SK-N-SH (cell line): ENCODE measurements around the gene DPF3. TPM values are rescaled to one million over a fixed set of nuclear protein-coding genes. Genes with fewer than 3 reads are reported as not detected.

Experiments used
- CTCF ChIA-PET: fragments of 300-600, 350-600 bp; formaldehyde crosslinking; extraction: SDS; loops from one replicate; lab custom pipeline; 2021; lab: Yijun Ruan, JAX
- POLR2A ChIA-PET: fragments of 350-600 bp; sonication (Branson Sonifier 250); formaldehyde crosslinking; extraction: SDS; loops from one replicate; lab custom pipeline; 2020; ENCODE audit warnings: antibody characterized with exemption, inconsistent platforms; lab: Yijun Ruan, JAX
- DNase-seq: peaks from one replicate; pipeline ENCODE4 v3.0.0; 2012
- H2AFZ ChIP-seq: fragments of 200-600 bp; sonication (generic); 2 replicates; pipeline ENCODE4 v1.8.1; 2016; ENCODE audit warnings: antibody characterized with exemption, mild to moderate bottlenecking, low read depth
- H3F3A ChIP-seq: fragments of 200-600 bp; sonication (generic); replicated peaks from 2 replicates; pipeline ENCODE3; 2016; ENCODE audit warnings: antibody characterized with exemption, mild to moderate bottlenecking; ENCODE audit not compliant: insufficient read depth
- H3K27ac ChIP-seq, 2 experiments: fragments of 200-500 bp in 1 of 2; fragments of 200-600 bp in 1 of 2; sonication (Bioruptor generic) in 1 of 2; sonication (generic), shearing (Covaris generic) in 1 of 2; 2 replicates each; pipeline versions ENCODE4 v1.5.1 to v1.6.1; 2014 to 2016; ENCODE audit warnings: low read depth in 2 of 2, inconsistent platforms in 1 of 2, low read length in 1 of 2, mild to moderate bottlenecking in 1 of 2, mixed read lengths in 1 of 2
- H3K27me3 ChIP-seq: fragments of 200-600 bp; sonication (generic), shearing (Covaris generic); 2 replicates; pipeline ENCODE4 v1.6.1; 2016; ENCODE audit warnings: mixed run types; ENCODE audit not compliant: insufficient read depth
- H3K36me3 ChIP-seq, 2 experiments: fragments of 200-500 bp in 1 of 2; fragments of 200-600 bp in 1 of 2; sonication (Bioruptor generic) in 1 of 2; sonication (generic) in 1 of 2; replicated peaks in 1 of 2; 2 replicates each; pipeline versions ENCODE3 to v1.5.1; 2014 to 2016; ENCODE audit warnings: low read length in 1 of 2, mild to moderate bottlenecking in 1 of 2; ENCODE audit not compliant: insufficient read depth in 2 of 2, control insufficient read depth in 1 of 2
- H3K4me1 ChIP-seq, 2 experiments: fragments of 200-500 bp in 1 of 2; fragments of 200-600 bp in 1 of 2; sonication (Bioruptor generic) in 1 of 2; sonication (generic), shearing (Covaris generic) in 1 of 2; 2 replicates each; pipeline versions ENCODE4 v1.5.1 to v1.6.1; 2014 to 2016; ENCODE audit warnings: low read depth in 1 of 2, low read length in 1 of 2, mixed run types in 1 of 2; ENCODE audit not compliant: insufficient read depth in 2 of 2, control insufficient read depth in 1 of 2
- H3K4me2 ChIP-seq: fragments of 200-600 bp; sonication (generic), shearing (Covaris generic); 2 replicates; pipeline ENCODE4 v1.6.1; 2017; ENCODE audit warnings: mixed run types
- H3K4me3 ChIP-seq, 2 experiments: fragments of 200-500 bp in 1 of 2; fragments of 200-600 bp in 1 of 2; sonication (Bioruptor generic) in 1 of 2; sonication (generic), shearing (Covaris generic) in 1 of 2; 2 replicates each; pipeline versions ENCODE4 v1.5.1 to v1.8.1; 2014 to 2016; ENCODE audit warnings: low read depth in 2 of 2, inconsistent platforms in 1 of 2, low read length in 1 of 2, mild to moderate bottlenecking in 1 of 2, mixed read lengths in 1 of 2, moderate library complexity in 1 of 2
- H3K79me2 ChIP-seq: fragments of 200-600 bp; sonication (generic); 2 replicates; pipeline ENCODE4 v1.8.1; 2017; ENCODE audit warnings: mild to moderate bottlenecking; ENCODE audit not compliant: insufficient read depth
- H3K9ac ChIP-seq: fragments of 200-600 bp; sonication (generic); 2 replicates; pipeline ENCODE4 v1.6.1; 2017; ENCODE audit warnings: mixed run types
- H3K9me2 ChIP-seq: fragments of 200-600 bp; sonication (generic); 2 replicates; pipeline ENCODE4 v1.6.1; 2017; ENCODE audit warnings: mixed run types
- H3K9me3 ChIP-seq: fragments of 200-600 bp; sonication (generic); 2 replicates; pipeline ENCODE4 v1.6.1; 2017; ENCODE audit warnings: mixed run types, mild to moderate bottlenecking, moderate library complexity
- H4K20me1 ChIP-seq: fragments of 200-600 bp; sonication (generic); 2 replicates; pipeline ENCODE4 v1.6.1; 2017; ENCODE audit warnings: mild to moderate bottlenecking, mixed run types; ENCODE audit not compliant: insufficient read depth
- CHD2 ChIP-seq: fragments of 150-350 bp; IDR thresholded peaks from 2 replicates; pipeline ENCODE4 v1.6.1; 2018; ENCODE audit warnings: low read length; ENCODE audit not compliant: partially characterized antibody
- EZH2phosphoT487 ChIP-seq: fragments of 200-600 bp; sonication (generic); IDR thresholded peaks from 2 replicates; pipeline ENCODE4 v1.6.1; 2017; ENCODE audit warnings: low read depth, mixed run types, mild to moderate bottlenecking, antibody characterized with exemption, moderate library complexity, borderline replicate concordance
- MEF2A ChIP-seq: IDR thresholded peaks from 2 replicates; pipeline ENCODE4 v1.4.0; 2012; ENCODE audit warnings: low read depth, borderline replicate concordance
- NFIC ChIP-seq: IDR thresholded peaks from 2 replicates; pipeline ENCODE4 v1.4.0; 2012; ENCODE audit warnings: borderline replicate concordance
- NRF1 ChIP-seq: IDR thresholded peaks from 2 replicates; pipeline ENCODE4 v1.6.1; 2012; ENCODE audit warnings: low read depth, mild to moderate bottlenecking, low read length
- RAD21 ChIP-seq: IDR thresholded peaks from 2 replicates; pipeline ENCODE4 v1.6.1; 2012; ENCODE audit warnings: mild to moderate bottlenecking, low read length
- RXRA ChIP-seq: IDR thresholded peaks from 2 replicates; pipeline ENCODE4 v1.4.0; 2012; ENCODE audit warnings: low read depth, mild to moderate bottlenecking, borderline replicate concordance
- WGBS: methylation state at CpG from one replicate; pipeline ENCODE4 v1.1.6; 2017; ENCODE audit warnings: low lambda C conversion rate; 5-methylcytosine and 5-hydroxymethylcytosine counted together
- polyA plus RNA-seq, 3 experiments: library from polyadenylated mRNA; depleted of rRNA; stranded (reverse); fragments of >200 nt; gene quantifications; 2 replicates each; pipeline ENCODE4 v1.2.3, GENCODE V29; 2012
- TF ChIP-seq, protein P1 (sequence below): IDR thresholded peaks from 2 replicates; pipeline ENCODE4 v1.4.0; 2012; ENCODE audit warnings: low read depth
- TF ChIP-seq, protein P2 (sequence below): fragments of 150-350 bp; IDR thresholded peaks from 2 replicates; pipeline ENCODE4 v1.6.1; 2017; ENCODE audit warnings: antibody characterized with exemption, low read length, low read depth, borderline replicate concordance
- TF ChIP-seq, protein P3 (sequence below): IDR thresholded peaks from 2 replicates; pipeline ENCODE4 v1.4.0; 2012; ENCODE audit warnings: low read depth, borderline replicate concordance
- TF ChIP-seq, protein P4 (sequence below): IDR thresholded peaks from 2 replicates; pipeline ENCODE4 v1.4.0; 2012; ENCODE audit warnings: low read depth, borderline replicate concordance
- TF ChIP-seq, protein P5 (sequence below): IDR thresholded peaks from 2 replicates; pipeline ENCODE4; 2012
- TF ChIP-seq, protein P6 (sequence below): fragments of 200-600 bp; sonication (generic); IDR thresholded peaks from 2 replicates; pipeline ENCODE4 v1.6.1; 2017; ENCODE audit warnings: antibody characterized with exemption, mild to moderate bottlenecking, moderate library complexity

Gene DPF3
- polyA plus RNA-seq, 1 of the 3 experiments (the other 2 are of a cell fraction): 2.8 TPM

DNA sequence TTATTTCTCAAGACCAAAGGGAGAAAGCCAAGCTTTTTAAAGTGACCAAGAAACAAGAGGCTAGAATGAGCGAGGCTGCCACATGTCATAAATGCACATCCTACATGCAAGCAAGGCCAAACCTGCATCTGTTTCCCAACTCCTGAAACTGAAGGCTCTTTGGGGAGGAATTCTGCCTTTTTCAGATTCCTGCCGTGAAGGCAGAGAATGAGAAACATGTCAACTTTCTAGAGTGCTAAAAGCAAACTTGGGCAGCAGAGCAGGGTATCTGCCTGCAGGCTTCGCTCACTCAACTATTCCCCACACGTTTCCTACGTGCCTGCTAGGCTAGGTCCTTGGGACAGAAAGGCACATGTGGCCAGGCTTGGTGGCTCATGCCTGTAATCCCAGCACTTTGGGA is 15.2 kb downstream of the DPF3 start:
- H3K9me3 ChIP-seq: no peaks in the 10 kb centered on the region
- ChIA-PET CTCF (interaction anchor here (1.1 kb wide), 1 partner anchor 15 kb away, joined by 3 read pairs; no protein-coding TSS in a partner anchor), POLR2A (interaction anchor here (0.7 kb wide), 1 partner anchor 47 kb away, joined by 3 read pairs; the partner anchor contains the start of gene DCAF4)
- no peaks in the 10 kb centered on the region for H3F3A ChIP-seq
- no peak overlapping the region for H3K9ac ChIP-seq
- no peak overlapping the region for H3K27ac ChIP-seq
- DNase-seq: no peak
- no peaks in the 10 kb centered on the region for H3K9me2 ChIP-seq
- no peaks in the 10 kb centered on the region for H3K79me2 ChIP-seq
- no peaks in the 10 kb centered on the region for H3K27me3 ChIP-seq
- no peaks in the 10 kb centered on the region for H4K20me1 ChIP-seq
- WGBS: 56% methylated on average over 5 of the region's 5 CpGs
- TF ChIP-seq, protein P1, sequence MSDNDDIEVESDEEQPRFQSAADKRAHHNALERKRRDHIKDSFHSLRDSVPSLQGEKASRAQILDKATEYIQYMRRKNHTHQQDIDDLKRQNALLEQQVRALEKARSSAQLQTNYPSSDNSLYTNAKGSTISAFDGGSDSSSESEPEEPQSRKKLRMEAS: no peak
- TF ChIP-seq RAD21: no peak
- TF ChIP-seq NFIC: no peak
- TF ChIP-seq, protein P2, sequence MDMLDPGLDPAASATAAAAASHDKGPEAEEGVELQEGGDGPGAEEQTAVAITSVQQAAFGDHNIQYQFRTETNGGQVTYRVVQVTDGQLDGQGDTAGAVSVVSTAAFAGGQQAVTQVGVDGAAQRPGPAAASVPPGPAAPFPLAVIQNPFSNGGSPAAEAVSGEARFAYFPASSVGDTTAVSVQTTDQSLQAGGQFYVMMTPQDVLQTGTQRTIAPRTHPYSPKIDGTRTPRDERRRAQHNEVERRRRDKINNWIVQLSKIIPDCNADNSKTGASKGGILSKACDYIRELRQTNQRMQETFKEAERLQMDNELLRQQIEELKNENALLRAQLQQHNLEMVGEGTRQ: no peak
- TF ChIP-seq, protein P3, sequence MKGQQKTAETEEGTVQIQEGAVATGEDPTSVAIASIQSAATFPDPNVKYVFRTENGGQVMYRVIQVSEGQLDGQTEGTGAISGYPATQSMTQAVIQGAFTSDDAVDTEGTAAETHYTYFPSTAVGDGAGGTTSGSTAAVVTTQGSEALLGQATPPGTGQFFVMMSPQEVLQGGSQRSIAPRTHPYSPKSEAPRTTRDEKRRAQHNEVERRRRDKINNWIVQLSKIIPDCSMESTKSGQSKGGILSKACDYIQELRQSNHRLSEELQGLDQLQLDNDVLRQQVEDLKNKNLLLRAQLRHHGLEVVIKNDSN: no peak
- TF ChIP-seq, protein P4, sequence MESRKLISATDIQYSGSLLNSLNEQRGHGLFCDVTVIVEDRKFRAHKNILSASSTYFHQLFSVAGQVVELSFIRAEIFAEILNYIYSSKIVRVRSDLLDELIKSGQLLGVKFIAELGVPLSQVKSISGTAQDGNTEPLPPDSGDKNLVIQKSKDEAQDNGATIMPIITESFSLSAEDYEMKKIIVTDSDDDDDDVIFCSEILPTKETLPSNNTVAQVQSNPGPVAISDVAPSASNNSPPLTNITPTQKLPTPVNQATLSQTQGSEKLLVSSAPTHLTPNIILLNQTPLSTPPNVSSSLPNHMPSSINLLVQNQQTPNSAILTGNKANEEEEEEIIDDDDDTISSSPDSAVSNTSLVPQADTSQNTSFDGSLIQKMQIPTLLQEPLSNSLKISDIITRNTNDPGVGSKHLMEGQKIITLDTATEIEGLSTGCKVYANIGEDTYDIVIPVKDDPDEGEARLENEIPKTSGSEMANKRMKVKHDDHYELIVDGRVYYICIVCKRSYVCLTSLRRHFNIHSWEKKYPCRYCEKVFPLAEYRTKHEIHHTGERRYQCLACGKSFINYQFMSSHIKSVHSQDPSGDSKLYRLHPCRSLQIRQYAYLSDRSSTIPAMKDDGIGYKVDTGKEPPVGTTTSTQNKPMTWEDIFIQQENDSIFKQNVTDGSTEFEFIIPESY: no peak
- TF ChIP-seq MEF2A: no peak
- no peak for TF ChIP-seq CHD2
- TF ChIP-seq RXRA: no peak
- TF ChIP-seq EZH2phosphoT487: no peak
- no peak for TF ChIP-seq NRF1
- TF ChIP-seq, protein P5, sequence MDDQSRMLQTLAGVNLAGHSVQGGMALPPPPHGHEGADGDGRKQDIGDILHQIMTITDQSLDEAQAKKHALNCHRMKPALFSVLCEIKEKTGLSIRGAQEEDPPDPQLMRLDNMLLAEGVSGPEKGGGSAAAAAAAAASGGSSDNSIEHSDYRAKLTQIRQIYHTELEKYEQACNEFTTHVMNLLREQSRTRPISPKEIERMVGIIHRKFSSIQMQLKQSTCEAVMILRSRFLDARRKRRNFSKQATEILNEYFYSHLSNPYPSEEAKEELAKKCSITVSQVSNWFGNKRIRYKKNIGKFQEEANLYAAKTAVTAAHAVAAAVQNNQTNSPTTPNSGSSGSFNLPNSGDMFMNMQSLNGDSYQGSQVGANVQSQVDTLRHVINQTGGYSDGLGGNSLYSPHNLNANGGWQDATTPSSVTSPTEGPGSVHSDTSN: no peak
- TF ChIP-seq, protein P6, sequence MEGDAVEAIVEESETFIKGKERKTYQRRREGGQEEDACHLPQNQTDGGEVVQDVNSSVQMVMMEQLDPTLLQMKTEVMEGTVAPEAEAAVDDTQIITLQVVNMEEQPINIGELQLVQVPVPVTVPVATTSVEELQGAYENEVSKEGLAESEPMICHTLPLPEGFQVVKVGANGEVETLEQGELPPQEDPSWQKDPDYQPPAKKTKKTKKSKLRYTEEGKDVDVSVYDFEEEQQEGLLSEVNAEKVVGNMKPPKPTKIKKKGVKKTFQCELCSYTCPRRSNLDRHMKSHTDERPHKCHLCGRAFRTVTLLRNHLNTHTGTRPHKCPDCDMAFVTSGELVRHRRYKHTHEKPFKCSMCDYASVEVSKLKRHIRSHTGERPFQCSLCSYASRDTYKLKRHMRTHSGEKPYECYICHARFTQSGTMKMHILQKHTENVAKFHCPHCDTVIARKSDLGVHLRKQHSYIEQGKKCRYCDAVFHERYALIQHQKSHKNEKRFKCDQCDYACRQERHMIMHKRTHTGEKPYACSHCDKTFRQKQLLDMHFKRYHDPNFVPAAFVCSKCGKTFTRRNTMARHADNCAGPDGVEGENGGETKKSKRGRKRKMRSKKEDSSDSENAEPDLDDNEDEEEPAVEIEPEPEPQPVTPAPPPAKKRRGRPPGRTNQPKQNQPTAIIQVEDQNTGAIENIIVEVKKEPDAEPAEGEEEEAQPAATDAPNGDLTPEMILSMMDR: no peak
- no peak overlapping the region for H2AFZ ChIP-seq
- H3K4me2 ChIP-seq: no peak overlapping the region
- H3K36me3 ChIP-seq: no peaks in the 10 kb centered on the region
- H3K4me3 ChIP-seq: no peak overlapping the region
- no peaks in the 10 kb centered on the region; a peak in 2 of 4 replicates for H3K4me1 ChIP-seq
